ENCODE data around the gene SLC24A4.

Gene SLC24A4

GRCh38 chr14:92316937-92317336, 6.0 kb upstream of the SLC24A4 start:
- no peak overlapping the region for H3K4me3 ChIP-seq (ENCODE audit: low read depth, low read length)
- TF ChIP-seq CTCF (IDR thresholded peaks at IDR 0.05; ENCODE audit: borderline replicate concordance, insufficient read depth, low read depth, low read length), result no peak

GRCh38 chr14:92317511-92317910, 5.5 kb upstream of the SLC24A4 start:
- H3K4me3 ChIP-seq (ENCODE audit: low read depth, low read length), result no peak overlapping the region
- TF ChIP-seq CTCF (IDR thresholded peaks at IDR 0.05; ENCODE audit: borderline replicate concordance, insufficient read depth, low read depth, low read length), result no peak

- H3K4me3 ChIP-seq (ENCODE audit: low read depth, low read length), result no peak overlapping the region
- TF ChIP-seq CTCF (IDR thresholded peaks at IDR 0.05; ENCODE audit: borderline replicate concordance, insufficient read depth, low read depth, low read length), result no peak
These were observed 1.3 kb upstream of the SLC24A4 start for GRCh38 chr14:92321701-92322100.

DNA sequence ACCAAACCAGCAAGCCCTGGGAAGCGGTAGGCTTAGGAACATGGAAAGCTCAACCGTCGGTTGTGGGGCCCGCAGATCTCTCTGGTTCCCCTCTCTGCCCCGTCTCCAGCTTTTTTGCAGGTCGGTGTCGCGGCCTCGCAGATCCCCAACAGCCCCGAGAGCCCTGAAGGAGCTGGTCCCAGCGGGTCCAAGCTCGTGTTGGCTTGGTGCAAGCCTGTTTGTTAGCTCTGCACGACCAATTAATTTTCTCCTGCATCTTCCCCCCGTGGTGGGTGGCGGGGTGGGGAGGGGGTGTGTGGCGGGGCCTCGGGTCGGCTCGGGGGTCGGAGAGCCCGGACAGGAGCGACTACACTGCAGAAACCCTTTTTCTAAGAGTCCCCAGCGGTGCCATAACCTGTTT, 449 bp upstream of the SLC24A4 start:
- no peak overlapping the region for H3K4me3 ChIP-seq (ENCODE audit: low read depth, low read length)
- no peak for TF ChIP-seq CTCF (IDR thresholded peaks at IDR 0.05; ENCODE audit: borderline replicate concordance, insufficient read depth, low read depth, low read length)

GRCh38 chr14:92323916-92324818, 1.2 kb downstream of the SLC24A4 start:
- H3K4me3 ChIP-seq (ENCODE audit: low read depth, low read length), result no peak overlapping the region
- TF ChIP-seq CTCF (IDR thresholded peaks at IDR 0.05; ENCODE audit: borderline replicate concordance, insufficient read depth, low read depth, low read length), result no peak

DNA sequence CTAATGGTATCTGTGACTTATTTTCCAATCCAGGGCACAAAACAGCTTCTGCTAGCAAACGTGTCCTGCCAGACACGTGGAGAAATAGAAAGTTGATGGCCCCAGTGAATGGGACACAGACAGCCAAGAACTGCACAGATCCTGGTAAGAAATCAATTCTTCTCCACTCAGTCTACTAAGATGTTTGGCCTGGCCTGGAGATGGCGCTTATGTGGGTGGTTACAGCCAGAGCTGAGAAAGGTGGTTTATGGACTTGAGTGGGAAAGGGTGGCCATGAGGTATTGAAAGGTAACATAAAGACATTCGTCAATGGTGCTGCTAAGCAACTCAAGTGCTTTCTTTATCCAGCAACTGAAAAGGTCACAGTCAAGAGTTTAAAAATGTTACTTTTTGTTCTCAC, 2.9 kb downstream of the SLC24A4 start:
- TF ChIP-seq CTCF (IDR thresholded peaks at IDR 0.05; ENCODE audit: borderline replicate concordance, insufficient read depth, low read depth, low read length), result peak; percentile 15; the same call in 1 of the 2 replicates
- H3K4me3 ChIP-seq (ENCODE audit: low read depth, low read length), result no peak overlapping the region

GRCh38 chr14:92328664-92329255, 5.8 kb downstream of the SLC24A4 start:
- H3K4me3 ChIP-seq (ENCODE audit: low read depth, low read length), result no peak overlapping the region
- no peak for TF ChIP-seq CTCF (IDR thresholded peaks at IDR 0.05; ENCODE audit: borderline replicate concordance, insufficient read depth, low read depth, low read length)
